Liver (tissue), 9 donors: ENCODE measurements around the gene GMDS. TPM values are rescaled to one million over a fixed set of nuclear protein-coding genes. Genes with fewer than 3 reads are reported as not detected.

Experiments
- DNase-seq: peaks from one replicate; pipeline ENCODE4 v3.0.0-alpha.2; 2017; ENCODE audit warnings: low spot score
- H3K27ac ChIP-seq, 2 donors: one replicate each; pipeline ENCODE4 v1.7.0; 2013; ENCODE audit warnings: inconsistent platforms in 2 of 2, low read length in 2 of 2, control low read depth in 1 of 2, low read depth in 1 of 2, mild to moderate bottlenecking in 1 of 2
- H3K27me3 ChIP-seq, 4 donors: one replicate each; pipeline versions ENCODE4 v1.6.1 to v1.7.0; 2013; ENCODE audit warnings: low read length in 3 of 4, inconsistent platforms in 1 of 4, mild to moderate bottlenecking in 1 of 4, moderate library complexity in 1 of 4; ENCODE audit not compliant: control insufficient read depth in 4 of 4, insufficient read depth in 4 of 4
- H3K36me3 ChIP-seq, 4 donors: one replicate each; pipeline versions ENCODE4 v1.6.1 to v1.7.0; 2013; ENCODE audit warnings: low read length in 3 of 4, mild to moderate bottlenecking in 3 of 4, low read depth in 1 of 4, moderate library complexity in 1 of 4; ENCODE audit not compliant: control insufficient read depth in 4 of 4, insufficient read depth in 3 of 4
- H3K4me1 ChIP-seq, 4 donors: one replicate each; pipeline versions ENCODE4 v1.6.1 to v1.7.0; 2013; ENCODE audit warnings: low read length in 3 of 4, mild to moderate bottlenecking in 3 of 4, moderate library complexity in 1 of 4; ENCODE audit not compliant: control insufficient read depth in 4 of 4, insufficient read depth in 4 of 4
- H3K4me3 ChIP-seq, 3 donors: one replicate each; pipeline versions ENCODE4 v1.6.1 to v1.7.0; 2013; ENCODE audit warnings: low read length in 3 of 3, control low read depth in 1 of 3, low read depth in 1 of 3, mild to moderate bottlenecking in 1 of 3
- H3K9ac ChIP-seq, 2 donors: one replicate each; pipeline ENCODE4 v1.7.0; 2013; ENCODE audit warnings: low read length in 2 of 2, mild to moderate bottlenecking in 2 of 2, moderate library complexity in 2 of 2, control low read depth in 1 of 2, low read depth in 1 of 2
- H3K9me3 ChIP-seq, 4 donors: one replicate each; pipeline versions ENCODE4 v1.6.1 to v1.7.0; 2013; ENCODE audit warnings: low read length in 3 of 4; ENCODE audit not compliant: control insufficient read depth in 4 of 4
- EGR1 ChIP-seq, 2 donors: IDR thresholded peaks; 2 replicates each; pipeline ENCODE4 v1.6.1; 2016 to 2018; ENCODE audit warnings: antibody characterized with exemption in 2 of 2, low read depth in 2 of 2
- FOXA1 ChIP-seq: IDR thresholded peaks from 2 replicates; pipeline ENCODE4 v1.6.1; 2016; ENCODE audit warnings: antibody characterized with exemption
- FOXA2 ChIP-seq: IDR thresholded peaks from 2 replicates; pipeline ENCODE4 v1.6.1; 2016; ENCODE audit warnings: antibody characterized with exemption
- GABPA ChIP-seq, 2 donors: IDR thresholded peaks in 1 of 2; conservative IDR thresholded peaks in 1 of 2; 2 replicates each; pipeline ENCODE4 v1.6.1; 2016; ENCODE audit warnings: antibody characterized with exemption in 2 of 2, mild to moderate bottlenecking in 1 of 2, moderate library complexity in 1 of 2
- HNF4A ChIP-seq, 2 donors: conservative IDR thresholded peaks; 2 replicates each; pipeline ENCODE4 v1.6.1; 2016; ENCODE audit warnings: antibody characterized with exemption in 2 of 2, mild to moderate bottlenecking in 2 of 2
- HNF4G ChIP-seq: IDR thresholded peaks from 2 replicates; pipeline ENCODE4 v1.6.1; 2016; ENCODE audit warnings: antibody characterized with exemption
- JUND ChIP-seq, 2 donors: IDR thresholded peaks; 2 replicates each; pipeline ENCODE4 v1.6.1; 2016; ENCODE audit warnings: antibody characterized with exemption in 2 of 2
- NR2F2 ChIP-seq: IDR thresholded peaks from 2 replicates; pipeline ENCODE4 v1.6.1; 2016; ENCODE audit warnings: antibody characterized with exemption
- RAD21 ChIP-seq, 2 donors: IDR thresholded peaks; 2 replicates each; pipeline ENCODE4 v1.6.1; 2016; ENCODE audit warnings: antibody characterized with exemption in 2 of 2, mild to moderate bottlenecking in 2 of 2
- RXRA ChIP-seq, 2 donors: IDR thresholded peaks; 2 replicates each; pipeline ENCODE4 v1.6.1; 2017 to 2018; ENCODE audit warnings: antibody characterized with exemption in 2 of 2, mild to moderate bottlenecking in 1 of 2
- SP1 ChIP-seq: IDR thresholded peaks from 2 replicates; pipeline ENCODE4 v1.6.1; 2018; ENCODE audit warnings: antibody characterized with exemption, mild to moderate bottlenecking
- TAF1 ChIP-seq: conservative IDR thresholded peaks from 2 replicates; pipeline ENCODE4 v1.6.1; 2016; ENCODE audit warnings: antibody characterized with exemption, mild to moderate bottlenecking
- YY1 ChIP-seq: IDR thresholded peaks from 2 replicates; pipeline ENCODE4 v1.6.1; 2016; ENCODE audit warnings: antibody characterized with exemption, mild to moderate bottlenecking
- WGBS: extraction: QIAGEN DNeasy Blood & Tissue Kit; methylation state at CpG from one replicate; pipeline ENCODE4 v1.1.7; 2013; 5-methylcytosine and 5-hydroxymethylcytosine counted together
- polyA plus RNA-seq, 2 donors: library from polyadenylated mRNA; stranded (reverse) in 1 of 2; unstranded in 1 of 2; fragments of 200-250 nt in 1 of 2; fragments of >200 nt in 1 of 2; fragmentation: Nextera tagmentation in 1 of 2; extraction: Ambion mirVana in 1 of 2; gene quantifications; one replicate each; pipeline versions ENCODE4 v1.2.1 to v1.2.3, GENCODE V29; 2013 to 2015
- total RNA-seq, 2 donors: library from RNA; depleted of rRNA; stranded (reverse); fragments of >200 nt; gene quantifications; one replicate each; pipeline ENCODE4 v1.2.3, GENCODE V29; 2014
- TF ChIP-seq, protein P1 (sequence below): IDR thresholded peaks from 2 replicates; pipeline ENCODE4 v1.6.1; 2016; ENCODE audit warnings: antibody characterized with exemption, mild to moderate bottlenecking
- TF ChIP-seq, protein P2 (sequence below): fragments of 150-350 bp; IDR thresholded peaks from 2 replicates; pipeline ENCODE4 v1.5.1; 2017; ENCODE audit warnings: improper control_type of control experiment, low read depth, low read length; ENCODE audit not compliant: missing input control
- TF ChIP-seq, protein P3 (sequence below): IDR thresholded peaks from 2 replicates; pipeline ENCODE4 v1.6.1; 2016; ENCODE audit warnings: antibody characterized with exemption
- TF ChIP-seq, protein P4 (sequence below): IDR thresholded peaks from 2 replicates; pipeline ENCODE4 v1.6.1; 2016; ENCODE audit warnings: antibody characterized with exemption
- TF ChIP-seq, protein P5 (sequence below): IDR thresholded peaks from 2 replicates; pipeline ENCODE4 v1.6.1; 2016; ENCODE audit warnings: antibody characterized with exemption
- donor health status: healthy.
- donor health status: healthy.
- donor health status: healthy.
- donor health status: healthy.
- donor health status: healthy.

GMDS gene
- total and polyA plus RNA-seq, 4 donors, result 3.5 to 15.6 (median 13.0) TPM

DNA sequence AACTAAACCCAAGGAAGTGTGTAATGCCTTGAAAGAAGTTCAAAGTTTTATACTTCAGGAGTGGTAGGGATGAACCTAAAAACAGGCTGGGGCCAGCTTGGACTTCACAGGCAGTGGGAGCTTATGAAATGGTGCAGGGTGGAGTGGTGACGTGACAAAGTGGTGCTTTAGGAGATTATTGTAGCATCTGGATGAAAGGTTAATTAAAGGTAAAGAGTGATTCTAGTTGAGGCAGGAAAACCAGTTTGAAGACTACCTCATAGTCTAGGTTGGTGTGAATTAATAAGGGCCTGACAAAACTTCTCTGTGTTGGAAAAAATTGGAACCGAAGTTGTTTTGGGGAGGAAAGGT, 30.5 kb upstream of the GMDS start (continued):
- TF ChIP-seq, protein P1, sequence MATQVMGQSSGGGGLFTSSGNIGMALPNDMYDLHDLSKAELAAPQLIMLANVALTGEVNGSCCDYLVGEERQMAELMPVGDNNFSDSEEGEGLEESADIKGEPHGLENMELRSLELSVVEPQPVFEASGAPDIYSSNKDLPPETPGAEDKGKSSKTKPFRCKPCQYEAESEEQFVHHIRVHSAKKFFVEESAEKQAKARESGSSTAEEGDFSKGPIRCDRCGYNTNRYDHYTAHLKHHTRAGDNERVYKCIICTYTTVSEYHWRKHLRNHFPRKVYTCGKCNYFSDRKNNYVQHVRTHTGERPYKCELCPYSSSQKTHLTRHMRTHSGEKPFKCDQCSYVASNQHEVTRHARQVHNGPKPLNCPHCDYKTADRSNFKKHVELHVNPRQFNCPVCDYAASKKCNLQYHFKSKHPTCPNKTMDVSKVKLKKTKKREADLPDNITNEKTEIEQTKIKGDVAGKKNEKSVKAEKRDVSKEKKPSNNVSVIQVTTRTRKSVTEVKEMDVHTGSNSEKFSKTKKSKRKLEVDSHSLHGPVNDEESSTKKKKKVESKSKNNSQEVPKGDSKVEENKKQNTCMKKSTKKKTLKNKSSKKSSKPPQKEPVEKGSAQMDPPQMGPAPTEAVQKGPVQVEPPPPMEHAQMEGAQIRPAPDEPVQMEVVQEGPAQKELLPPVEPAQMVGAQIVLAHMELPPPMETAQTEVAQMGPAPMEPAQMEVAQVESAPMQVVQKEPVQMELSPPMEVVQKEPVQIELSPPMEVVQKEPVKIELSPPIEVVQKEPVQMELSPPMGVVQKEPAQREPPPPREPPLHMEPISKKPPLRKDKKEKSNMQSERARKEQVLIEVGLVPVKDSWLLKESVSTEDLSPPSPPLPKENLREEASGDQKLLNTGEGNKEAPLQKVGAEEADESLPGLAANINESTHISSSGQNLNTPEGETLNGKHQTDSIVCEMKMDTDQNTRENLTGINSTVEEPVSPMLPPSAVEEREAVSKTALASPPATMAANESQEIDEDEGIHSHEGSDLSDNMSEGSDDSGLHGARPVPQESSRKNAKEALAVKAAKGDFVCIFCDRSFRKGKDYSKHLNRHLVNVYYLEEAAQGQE, result no peak
- no peak for TF ChIP-seq YY1

DNA sequence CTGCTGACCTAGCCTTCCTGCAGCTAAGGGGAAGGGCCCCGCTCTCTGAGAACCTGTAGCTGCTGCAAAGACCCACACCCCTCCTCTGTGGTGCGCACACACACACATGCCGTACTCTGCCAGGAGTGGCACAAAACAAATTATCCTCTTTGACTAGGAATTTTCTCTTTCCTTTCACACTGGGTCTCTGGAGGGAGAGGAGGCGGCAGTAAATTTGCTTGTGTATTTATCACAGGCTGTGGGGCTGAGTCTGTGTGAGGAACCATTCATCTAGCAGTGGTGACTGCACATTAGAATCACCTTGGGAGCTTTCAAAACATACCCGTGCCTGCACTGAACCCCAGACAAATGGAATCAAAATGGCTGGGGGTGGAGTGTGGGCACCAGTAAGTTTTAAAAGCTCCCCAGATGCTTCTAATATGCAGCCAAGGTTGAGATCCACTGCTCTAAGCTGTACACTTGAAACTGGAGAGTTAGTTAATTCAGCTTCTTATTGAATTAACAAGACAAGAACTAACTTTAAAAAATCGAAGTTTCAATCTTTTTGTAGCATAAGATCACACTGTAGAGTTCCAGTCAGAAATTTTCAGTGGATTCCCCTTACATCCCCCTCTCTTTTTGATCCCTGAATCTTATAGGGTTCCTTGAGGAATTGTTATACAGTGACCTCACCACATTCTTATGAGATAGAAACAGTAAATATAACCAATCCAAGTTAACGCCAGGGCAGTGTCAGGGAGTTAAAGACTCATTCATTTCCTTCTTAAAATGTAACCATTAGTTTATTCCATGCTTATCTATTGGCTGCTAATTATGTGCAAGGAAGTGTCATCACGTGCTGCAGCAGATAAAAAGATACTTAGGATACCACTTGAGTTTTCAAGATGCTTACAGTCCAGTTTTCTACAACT, 29.8 kb upstream of the GMDS start:
- Histone ChIP-seq H3K4me1 (no peaks in the 10 kb centered on the region), H3K9me3 (peaks cover 1 to 3% (median 2%) of the 10 kb centered on the region in 4 donors), H3K27ac (no peak overlapping the region), H3K27me3 (no peaks in the 10 kb centered on the region), H3K9ac (no peak overlapping the region), H3K36me3 (peaks cover 10 to 23% (median 15%) of the 10 kb centered on the region in 4 donors), H3K4me3 (no peak overlapping the region)
- DNase-seq, result no peak
- WGBS, result 91% methylated on average over 8 of the region's 8 CpGs
- TF ChIP-seq EGR1 (IDR thresholded peaks at IDR 0.05; ENCODE audit: low read depth in 2 of 2) (no peak), SP1 (no peak), FOXA2 (no peak), YY1 (no peak), FOXA1 (no peak), JUND (IDR thresholded peaks at IDR 0.05) (no peak), TAF1 (no peak), RXRA (IDR thresholded peaks at IDR 0.05) (no peak), HNF4A (conservative IDR thresholded peaks at IDR 0.05) (no peak), HNF4G (no peak), NR2F2 (no peak), RAD21 (IDR thresholded peaks at IDR 0.05) (no peak), GABPA (IDR thresholded peaks at IDR 0.05 in 1 of 2, conservative IDR thresholded peaks at IDR 0.05 in 1 of 2) (no peak)
- TF ChIP-seq, protein P1, result no peak
- TF ChIP-seq, protein P2, sequence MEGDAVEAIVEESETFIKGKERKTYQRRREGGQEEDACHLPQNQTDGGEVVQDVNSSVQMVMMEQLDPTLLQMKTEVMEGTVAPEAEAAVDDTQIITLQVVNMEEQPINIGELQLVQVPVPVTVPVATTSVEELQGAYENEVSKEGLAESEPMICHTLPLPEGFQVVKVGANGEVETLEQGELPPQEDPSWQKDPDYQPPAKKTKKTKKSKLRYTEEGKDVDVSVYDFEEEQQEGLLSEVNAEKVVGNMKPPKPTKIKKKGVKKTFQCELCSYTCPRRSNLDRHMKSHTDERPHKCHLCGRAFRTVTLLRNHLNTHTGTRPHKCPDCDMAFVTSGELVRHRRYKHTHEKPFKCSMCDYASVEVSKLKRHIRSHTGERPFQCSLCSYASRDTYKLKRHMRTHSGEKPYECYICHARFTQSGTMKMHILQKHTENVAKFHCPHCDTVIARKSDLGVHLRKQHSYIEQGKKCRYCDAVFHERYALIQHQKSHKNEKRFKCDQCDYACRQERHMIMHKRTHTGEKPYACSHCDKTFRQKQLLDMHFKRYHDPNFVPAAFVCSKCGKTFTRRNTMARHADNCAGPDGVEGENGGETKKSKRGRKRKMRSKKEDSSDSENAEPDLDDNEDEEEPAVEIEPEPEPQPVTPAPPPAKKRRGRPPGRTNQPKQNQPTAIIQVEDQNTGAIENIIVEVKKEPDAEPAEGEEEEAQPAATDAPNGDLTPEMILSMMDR, result no peak
- TF ChIP-seq, protein P3, sequence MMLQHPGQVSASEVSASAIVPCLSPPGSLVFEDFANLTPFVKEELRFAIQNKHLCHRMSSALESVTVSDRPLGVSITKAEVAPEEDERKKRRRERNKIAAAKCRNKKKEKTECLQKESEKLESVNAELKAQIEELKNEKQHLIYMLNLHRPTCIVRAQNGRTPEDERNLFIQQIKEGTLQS, result no peak
- TF ChIP-seq, protein P4, sequence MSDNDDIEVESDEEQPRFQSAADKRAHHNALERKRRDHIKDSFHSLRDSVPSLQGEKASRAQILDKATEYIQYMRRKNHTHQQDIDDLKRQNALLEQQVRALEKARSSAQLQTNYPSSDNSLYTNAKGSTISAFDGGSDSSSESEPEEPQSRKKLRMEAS, result no peak
- TF ChIP-seq, protein P5, sequence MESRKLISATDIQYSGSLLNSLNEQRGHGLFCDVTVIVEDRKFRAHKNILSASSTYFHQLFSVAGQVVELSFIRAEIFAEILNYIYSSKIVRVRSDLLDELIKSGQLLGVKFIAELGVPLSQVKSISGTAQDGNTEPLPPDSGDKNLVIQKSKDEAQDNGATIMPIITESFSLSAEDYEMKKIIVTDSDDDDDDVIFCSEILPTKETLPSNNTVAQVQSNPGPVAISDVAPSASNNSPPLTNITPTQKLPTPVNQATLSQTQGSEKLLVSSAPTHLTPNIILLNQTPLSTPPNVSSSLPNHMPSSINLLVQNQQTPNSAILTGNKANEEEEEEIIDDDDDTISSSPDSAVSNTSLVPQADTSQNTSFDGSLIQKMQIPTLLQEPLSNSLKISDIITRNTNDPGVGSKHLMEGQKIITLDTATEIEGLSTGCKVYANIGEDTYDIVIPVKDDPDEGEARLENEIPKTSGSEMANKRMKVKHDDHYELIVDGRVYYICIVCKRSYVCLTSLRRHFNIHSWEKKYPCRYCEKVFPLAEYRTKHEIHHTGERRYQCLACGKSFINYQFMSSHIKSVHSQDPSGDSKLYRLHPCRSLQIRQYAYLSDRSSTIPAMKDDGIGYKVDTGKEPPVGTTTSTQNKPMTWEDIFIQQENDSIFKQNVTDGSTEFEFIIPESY, result no peak
